Middle frontal gyrus (tissue), 1 donor: ENCODE results near the gene SYNGR3.
"Not testable (repeated sequence)": the region's sequence is repeated elsewhere in the genome, so short reads cannot be mapped to it uniquely, and the experiment has no call there.

Experiments used
- DNase-seq: peaks from one replicate; pipeline ENCODE4 v3.0.0-alpha.2; 2015; ENCODE audit warnings: low spot score; ENCODE audit errors: extremely low spot score

SYNGR3 gene

DNA sequence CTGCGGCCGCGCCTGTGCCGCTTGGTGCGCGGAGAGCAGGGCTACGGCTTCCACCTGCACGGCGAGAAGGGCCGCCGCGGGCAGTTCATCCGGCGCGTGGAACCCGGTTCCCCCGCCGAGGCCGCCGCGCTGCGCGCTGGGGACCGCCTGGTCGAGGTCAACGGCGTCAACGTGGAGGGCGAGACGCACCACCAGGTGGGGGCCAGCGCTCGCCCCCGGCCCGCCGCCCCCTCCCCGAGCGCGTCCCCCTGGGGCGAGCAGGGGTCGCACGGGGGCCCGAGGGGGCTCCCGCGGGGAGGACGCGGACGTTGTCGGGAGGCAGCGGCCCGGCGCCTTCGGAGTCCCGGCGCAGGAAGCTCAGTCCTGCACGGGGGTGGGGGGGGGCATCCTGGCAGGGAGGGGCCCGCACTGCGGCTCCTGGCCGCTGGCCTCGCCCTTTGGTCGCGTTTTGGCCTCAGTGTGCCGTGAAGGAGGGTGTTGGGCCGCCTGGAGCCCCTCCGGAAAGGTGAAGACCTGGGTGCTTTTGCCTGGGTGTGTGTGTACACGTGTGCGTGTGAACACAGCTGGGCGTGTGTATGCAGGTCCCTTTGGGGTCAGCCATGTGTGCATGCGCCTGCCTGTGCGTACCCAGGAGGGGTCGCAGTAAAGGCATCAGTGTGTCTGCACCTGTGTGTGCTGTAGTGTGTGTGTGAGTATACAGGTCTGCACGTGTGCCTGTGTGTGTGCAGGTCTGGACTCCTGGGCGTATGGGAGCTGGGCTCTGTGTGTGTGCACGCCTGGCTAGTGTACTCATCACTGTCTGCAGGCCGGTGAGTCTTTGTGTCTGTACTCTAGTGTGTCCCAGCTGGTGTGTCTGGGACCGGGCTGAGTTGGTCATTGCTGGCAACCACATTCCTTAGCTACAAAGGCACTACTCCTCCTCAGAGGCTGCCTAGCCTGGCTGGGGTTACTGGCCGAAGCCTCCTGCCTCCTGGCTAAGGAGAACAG lies 37.5 kb downstream of the SYNGR3 start:
- no peak for DNase-seq

DNA sequence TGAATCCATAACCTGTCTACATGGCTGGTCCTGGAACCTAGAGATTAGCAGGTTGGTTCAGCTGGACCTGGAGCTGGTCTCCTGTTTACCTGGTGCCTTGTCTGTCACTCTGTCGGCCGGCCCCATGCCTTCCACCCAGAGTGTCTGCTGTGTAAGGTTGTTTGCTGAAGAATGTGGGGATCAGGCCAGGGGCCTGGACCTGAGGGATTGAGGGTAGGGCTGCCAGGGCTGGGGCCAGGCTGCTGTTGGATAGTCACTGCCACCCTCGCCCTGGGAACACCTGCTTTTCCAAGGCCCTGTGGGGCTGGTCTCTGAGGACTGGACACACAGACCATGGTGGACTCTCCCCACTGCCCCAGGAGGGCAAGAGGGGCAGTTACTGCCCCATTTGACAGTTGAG lies 38.4 kb downstream of the SYNGR3 start:
- no peak for DNase-seq

DNA sequence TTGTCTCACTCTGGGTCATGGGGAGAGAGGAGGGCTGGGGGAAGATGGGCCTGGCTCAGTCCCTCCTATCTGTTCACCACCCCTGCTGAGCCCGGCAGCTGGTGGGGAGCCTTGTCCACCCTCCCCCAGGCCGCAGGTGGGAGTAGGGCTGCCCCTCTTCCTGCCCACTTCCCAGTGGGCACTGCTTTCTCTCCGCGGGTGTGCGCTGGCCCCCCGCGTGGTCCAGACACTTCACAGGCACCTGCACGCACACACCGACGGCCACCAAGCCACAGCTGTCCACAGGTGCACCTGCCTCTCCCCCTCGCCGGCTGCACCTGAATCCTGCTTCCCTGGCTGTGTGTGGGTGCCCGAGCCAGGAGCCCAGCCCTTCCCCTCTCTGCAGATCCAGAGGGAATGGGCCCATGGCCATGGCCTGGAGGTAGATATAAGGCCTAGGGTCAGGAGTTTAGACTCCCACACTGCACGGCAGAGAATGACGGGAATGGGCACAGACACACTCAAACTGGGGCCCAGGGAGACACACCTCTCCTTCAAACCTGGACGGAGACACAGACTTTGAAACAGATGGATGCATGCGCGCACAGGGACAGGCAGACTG lies 39.0 kb downstream of the SYNGR3 start:
- DNase-seq: no peak

DNA sequence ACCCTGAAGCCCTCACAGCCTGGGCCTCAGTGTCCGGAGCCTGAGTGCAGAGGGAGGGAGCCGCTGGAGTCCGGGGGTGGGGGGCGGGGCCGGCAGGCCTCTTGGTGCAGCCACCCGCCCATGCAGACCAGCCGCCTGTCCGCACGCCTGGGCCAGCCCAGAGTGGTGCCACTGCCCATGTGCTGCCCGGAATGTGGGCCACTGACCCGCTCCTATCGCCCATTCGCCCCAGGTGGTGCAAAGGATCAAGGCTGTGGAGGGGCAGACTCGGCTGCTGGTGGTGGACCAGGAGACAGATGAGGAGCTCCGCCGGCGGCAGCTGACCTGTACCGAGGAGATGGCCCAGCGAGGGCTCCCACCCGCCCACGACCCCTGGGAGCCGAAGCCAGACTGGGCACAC lies 39.6 kb downstream of the SYNGR3 start:
- no peak for DNase-seq

DNA sequence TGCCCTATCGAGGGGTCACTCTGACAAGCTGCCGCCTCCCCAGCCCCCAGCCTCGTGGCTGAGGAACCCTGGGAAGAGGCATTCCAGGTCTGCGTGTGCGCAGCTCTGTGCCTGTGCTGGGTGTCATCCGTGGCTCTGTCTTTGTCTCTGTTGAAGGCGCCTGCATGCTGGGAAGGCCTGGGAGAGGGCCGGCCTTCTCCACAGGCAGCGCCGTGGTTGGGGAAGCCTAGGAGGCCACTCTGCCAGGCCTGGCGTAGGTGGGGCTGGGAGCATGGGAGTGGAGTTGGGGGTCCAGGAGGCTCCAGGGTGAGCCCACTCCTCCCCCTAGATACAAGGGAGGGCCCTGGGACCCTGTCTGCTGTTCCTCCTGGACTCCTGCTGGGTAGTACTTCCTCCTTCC lies 40.3 kb downstream of the SYNGR3 start:
- no peak for DNase-seq

DNA sequence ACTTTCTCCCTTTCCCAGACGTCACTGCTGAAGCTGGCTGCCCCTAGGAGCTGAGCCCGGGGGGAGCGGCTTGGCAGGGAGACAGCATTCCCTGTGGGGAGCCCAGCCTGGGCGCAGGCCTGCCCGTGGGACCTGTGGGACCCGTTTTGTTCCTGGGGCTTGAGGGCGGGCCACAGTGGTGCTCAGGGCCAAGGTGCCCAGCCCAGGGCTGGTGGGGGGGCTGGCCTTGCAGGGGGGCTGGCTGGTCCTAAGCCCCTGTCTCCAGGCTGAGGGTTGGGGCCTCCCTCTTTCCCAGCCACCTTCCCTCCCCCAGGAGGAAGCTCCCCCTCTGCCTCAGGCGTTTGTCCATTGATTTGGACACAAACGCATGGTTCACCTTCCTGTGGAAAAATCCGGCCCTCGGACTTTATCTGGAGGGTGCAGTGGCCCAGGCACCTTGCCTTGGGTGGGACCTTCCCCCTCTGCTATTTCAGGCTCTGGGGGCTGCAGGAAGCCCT lies 41.4 kb downstream of the SYNGR3 start:
- no peak for DNase-seq

DNA sequence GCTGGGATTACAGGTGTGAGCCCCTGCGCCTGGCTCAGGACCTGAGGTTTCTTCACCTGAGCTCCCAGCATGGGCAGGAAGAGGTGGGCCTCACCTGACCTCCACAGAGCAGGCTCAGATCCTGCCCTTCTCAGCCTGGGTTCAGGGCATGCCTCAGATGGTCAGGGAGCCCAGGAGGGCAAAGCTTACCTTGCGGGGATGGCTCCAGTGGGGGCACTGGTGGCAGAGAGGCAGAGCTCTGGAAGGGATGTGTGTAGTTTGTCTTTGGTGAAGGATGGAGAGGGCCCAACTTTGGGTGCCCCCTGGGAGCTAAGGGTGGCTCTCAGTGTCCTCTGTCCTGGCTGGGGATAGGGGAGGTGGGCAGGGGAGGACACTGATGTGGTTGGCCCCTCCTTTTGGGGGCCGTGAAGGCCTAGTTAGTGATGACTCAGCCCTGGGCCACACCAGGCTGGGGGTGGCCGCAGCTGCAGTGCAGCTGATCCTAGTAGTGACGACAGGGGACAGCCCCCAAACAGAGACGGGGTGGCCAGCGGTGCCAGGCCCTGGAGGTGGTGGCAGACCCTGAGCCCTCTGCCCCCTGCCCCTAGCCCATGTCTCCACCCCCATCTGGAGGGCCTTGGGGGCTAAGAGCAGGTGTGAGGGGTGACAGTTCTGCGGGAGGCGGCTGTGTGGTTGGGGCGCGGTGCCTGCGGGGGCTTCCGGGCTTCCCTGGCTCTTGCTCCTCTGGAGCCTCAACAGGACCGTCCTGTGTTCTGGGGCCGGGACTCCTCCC lies 42.7 kb downstream of the SYNGR3 start:
- DNase-seq: no peak

DNA sequence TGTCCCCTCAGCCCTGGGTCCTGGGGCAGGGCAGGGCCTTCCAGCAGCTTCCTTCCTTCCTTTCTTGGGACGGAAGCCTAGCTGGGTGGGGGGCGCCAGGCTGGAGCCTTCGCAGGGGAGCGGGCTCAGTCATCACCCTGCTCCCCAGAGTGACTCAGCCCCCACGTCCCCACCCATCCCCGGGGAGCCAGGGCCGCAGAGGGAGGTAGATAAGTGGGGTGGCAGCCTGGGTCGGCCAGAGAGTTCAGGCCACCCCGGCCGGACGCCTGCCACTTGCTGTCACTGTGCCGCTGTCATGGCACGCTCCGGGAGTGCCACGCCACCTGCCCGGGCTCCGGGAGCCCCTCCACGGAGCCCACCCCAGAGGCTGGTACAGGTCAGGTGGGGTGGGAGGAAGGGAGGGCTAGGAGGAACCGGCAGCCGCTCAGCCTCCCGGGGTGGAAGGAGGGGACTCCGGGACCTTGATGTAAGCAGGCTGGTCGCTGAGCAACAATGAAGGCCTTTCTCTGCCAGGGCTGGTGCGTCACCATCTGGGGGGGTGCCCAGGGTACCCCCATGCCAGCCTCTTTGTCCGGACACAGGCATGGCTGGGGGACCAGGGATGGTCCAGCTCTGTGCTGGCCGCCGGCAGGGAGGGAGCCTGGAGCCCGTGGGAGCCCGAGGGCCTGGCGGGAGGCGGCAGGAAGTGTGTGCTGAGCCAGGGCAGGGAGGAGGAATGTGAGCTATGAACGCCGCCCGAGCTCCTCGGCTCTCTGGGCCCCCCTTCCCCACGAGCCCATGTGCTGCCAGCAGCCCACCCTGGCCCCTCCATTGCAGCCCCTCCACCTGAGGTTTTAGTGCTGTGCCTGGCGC lies 43.5 kb downstream of the SYNGR3 start:
- DNase-seq: peak; percentile 78

DNA sequence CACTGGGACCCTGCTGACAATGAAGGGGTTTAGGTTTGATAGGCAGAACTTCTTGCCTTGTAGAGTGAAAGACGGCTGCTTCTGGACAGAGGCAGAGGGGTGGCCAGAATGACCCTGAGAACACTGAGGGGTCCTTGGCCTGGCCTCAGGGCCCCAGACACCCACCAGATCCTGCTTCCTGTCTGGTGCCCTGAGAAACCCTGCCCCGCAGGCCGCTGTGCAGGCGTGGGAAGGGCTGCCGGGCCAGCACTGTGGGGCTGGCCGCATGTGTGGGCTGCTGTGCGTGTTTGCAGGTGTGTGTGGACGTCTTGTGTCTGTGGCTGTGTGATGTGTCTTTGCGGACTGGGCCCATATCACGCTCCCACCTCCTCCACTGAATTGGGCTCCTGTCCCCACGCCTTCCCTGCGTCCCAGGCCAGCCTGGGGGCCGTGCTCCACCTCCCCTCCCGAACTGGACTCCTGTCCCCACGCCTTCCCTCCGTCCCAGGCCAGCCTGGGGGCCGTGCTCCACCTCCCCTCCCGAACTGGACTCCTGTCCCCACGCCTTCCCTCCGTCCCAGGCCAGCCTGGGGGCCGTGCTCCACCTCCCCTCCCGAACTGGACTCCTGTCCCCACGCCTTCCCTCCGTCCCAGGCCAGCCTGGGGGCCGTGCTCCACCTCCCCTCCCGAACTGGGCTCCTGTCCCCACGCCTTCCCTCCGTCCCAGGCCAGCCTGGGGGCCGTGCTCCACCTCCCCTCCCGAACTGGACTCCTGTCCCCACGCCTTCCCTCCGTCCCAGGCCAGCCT lies 44.3 kb downstream of the SYNGR3 start:
- not testable (repeated sequence) for DNase-seq

DNA sequence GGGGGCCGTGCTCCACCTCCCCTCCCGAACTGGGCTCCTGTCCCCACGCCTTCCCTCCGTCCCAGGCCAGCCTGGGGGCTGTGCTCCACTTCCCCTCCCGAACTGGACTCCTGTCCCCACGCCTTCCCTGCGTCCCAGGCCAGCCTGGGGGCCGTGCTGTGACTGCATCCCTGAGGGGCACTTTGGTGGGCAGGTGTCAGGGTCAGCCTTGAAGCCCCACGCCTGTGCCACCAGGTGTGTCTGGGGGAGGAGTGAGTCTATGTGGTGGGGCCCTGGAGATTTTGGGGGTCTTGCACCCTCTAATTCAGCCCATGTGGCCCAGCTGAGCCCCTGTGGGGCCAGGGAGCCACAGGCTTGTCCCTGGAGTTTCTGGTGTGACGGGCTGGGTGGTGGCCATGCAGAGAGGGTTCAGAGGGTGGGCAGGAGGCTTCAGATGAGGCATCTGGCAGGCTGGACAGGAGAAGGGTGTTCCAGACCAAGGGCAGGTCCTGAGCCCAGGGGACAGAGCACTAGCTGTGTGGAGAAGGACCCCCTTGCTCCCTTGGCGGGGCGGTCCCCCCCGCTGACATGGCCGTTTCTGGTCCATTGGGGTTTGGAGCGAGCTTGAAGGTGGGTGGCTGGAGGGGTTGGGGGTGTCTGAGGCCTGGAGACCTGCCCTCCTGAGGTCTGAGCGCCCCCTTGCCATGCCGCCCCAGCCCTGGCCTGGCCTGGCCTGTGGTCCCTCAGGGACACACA lies 45.1 kb downstream of the SYNGR3 start:
- DNase-seq: no peak

DNA sequence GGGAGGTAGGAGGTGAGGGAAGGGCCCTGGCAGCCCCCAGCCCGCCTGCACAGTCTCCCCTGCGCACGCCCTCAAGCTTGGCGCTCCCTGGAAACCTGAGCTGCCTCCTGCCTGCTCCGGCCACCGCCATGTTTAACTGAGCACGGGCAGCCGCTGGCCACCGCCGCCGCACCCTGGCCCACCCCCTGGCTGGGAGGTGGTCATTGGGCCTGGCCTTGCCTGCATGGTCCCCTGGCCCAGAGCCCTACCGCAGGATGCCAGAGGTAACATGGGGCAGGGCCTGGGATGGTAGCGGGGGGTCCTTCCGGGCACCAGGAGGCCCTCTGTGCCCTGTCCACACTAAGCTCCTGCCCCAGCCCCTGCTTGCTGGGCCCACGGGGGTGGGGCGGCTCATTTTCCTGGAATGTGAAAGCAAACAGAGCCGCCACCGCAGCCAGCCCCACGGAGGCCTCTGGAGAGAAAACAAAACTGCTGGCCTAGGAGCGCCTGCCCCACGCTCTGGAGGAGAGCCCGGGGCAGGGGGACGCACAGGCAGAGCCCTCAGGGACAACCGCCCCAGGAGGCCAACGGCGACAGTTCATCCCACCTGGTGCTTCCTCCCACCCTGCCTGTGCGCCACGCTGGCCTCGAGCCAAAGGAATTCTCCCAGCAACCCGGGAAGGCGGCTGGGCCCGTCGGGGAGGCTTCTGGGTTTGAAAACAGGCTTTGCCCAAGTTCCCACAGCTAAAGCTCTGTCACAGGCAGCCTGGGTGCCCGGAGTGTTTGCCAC lies 45.8 kb downstream of the SYNGR3 start:
- DNase-seq: no peak

DNA sequence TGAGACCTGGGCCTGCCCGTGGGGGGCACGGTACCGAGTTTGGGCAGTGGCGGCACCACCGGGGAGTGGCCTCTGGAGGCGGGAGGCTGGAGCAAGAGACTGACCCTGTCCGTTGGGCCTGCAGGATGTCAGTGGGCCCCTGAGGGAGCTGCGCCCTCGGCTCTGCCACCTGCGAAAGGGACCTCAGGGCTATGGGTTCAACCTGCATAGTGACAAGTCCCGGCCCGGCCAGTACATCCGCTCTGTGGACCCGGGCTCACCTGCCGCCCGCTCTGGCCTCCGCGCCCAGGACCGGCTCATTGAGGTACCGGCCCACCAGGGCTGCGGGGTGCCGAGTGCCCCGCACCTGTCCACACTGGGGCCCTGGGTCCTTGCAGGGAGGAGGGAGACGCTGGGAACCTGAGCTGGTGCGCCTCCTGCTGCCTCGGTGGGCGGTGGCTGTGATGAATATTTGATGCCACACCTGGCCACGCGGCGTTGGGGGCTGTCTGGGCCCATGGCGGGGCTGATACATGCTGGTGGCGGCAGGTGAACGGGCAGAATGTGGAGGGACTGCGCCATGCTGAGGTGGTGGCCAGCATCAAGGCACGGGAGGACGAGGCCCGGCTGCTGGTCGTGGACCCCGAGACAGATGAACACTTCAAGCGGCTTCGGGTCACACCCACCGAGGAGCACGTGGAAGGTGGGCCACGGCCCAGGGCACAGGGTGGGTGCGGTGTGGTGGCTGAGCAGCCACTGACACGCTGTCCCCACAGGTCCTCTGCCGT lies 46.6 kb downstream of the SYNGR3 start:
- no peak for DNase-seq

DNA sequence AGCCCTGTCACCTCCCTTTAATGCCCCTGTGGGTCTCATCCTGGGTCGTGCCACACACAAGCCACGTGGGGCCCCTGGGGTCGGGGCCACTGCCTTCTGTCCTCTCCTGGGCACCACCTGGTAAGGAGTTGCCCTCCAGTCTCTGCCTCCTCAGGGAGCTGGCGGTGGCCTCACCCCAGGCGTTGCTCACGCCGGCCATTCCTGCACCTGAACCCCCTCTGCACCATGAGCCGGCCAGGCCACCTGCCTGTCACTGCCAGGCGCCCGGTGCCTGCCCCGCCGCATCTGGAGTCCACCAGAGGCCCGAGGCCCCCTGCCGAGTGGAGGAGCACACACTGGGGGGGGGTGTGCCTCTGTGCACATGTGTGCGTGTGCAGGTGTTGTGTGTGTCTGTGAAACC lies 47.3 kb downstream of the SYNGR3 start:
- no peak for DNase-seq

DNA sequence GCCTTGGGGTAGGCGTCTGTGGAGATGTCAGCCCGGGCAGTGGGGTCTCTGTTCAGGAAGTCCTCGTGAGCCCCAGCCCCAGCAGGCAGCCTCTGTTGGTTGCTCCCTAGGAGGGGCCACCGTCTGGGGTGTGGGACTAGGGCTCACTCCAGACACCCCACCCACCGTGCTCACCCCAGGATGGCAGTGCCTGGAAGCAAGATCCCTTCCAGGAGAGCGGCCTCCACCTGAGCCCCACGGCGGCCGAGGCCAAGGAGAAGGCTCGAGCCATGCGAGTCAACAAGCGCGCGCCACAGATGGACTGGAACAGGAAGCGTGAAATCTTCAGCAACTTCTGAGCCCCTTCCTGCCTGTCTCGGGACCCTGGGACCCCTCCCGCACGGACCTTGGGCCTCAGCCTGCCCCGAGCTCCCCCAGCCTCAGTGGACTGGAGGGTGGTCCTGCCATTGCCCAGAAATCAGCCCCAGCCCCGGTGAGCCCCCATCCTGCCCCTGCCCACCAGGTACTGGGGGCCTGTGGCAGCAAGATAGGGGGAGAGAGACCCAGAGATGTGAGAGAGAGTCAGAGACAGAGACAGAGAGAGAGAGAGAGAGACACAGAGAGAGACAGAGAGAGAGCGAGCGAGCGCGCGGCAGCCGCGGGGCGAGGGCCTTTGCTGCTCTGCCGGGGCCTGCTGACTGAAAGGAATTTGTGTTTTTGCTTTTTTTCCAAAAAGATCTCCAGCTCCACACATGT lies 48.0 kb downstream of the SYNGR3 start:
- no peak for DNase-seq

DNA sequence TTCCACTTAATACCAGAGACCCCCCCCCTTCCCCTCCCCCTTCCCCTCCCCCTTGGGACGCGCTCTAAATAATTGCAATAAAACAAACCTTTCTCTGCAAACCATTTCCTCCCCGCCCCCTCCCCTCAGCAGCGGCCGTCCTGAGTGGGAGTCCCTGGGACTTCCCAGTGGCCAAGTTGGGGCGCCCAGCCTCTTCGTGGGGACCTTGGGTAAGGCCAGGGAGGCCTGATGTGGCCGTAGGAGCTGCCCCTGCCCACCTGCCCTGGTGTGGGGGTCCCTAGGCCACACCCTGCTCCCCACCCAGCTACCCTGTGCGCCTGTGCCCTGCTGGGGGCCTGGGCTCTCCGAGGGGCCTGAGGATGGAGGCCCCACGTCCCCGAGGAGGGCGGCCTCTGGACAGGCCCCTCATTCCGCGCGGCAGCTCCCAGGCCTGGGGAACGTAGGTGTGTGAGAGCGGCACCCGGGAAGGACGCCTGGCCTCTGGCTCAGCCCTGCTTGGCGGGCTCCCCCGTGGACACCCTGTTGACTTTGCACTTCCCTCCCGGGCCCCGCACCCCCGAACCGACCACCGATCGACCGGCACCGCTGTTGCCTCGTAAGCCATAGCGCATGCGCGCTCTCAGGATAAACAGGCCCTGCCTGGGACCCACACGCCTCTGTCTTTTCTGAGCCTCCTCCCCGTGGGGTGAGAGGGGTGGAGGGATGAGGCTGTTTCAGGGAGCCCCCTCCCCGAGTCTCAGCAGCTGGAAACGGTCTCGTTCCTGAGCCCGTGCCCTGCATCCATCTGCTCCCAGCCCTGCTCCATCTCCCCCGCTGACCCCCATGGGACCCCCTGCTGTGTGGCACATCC lies 48.8 kb downstream of the SYNGR3 start:
- DNase-seq: no peak
